Endodermal cell (in vitro differentiated cells): ENCODE measurements around the gene SCFD2. TPM values are rescaled to one million over a fixed set of nuclear protein-coding genes. Genes with fewer than 3 reads are reported as not detected.

Source experiments
- DNase-seq: peaks from one replicate; pipeline ENCODE4 v3.0.0-alpha.2; 2017
- H3K27ac ChIP-seq: 2 replicates; pipeline ENCODE4 v1.5.1; 2013; ENCODE audit warnings: mild to moderate bottlenecking, low read depth, low read length, moderate library complexity
- H3K27me3 ChIP-seq: 2 replicates; pipeline ENCODE4 v1.6.1; 2013; ENCODE audit warnings: mild to moderate bottlenecking, low read length, moderate library complexity; ENCODE audit not compliant: insufficient read depth, control insufficient read depth, poor library complexity, severe bottlenecking
- H3K36me3 ChIP-seq: 2 replicates; pipeline ENCODE4 v1.7.0; 2013; ENCODE audit warnings: mild to moderate bottlenecking, low read length, moderate library complexity; ENCODE audit not compliant: control insufficient read depth, insufficient read depth
- H3K4me1 ChIP-seq: one replicate; pipeline ENCODE4 v1.7.0; 2013; ENCODE audit warnings: low read length; ENCODE audit not compliant: control insufficient read depth, insufficient read depth
- H3K4me3 ChIP-seq: 2 replicates; pipeline ENCODE4 v1.5.1; 2013; ENCODE audit warnings: mild to moderate bottlenecking, low read length, moderate library complexity
- H3K9ac ChIP-seq: 2 replicates; pipeline ENCODE4 v1.6.1; 2013; ENCODE audit warnings: mild to moderate bottlenecking, low read length, moderate library complexity; ENCODE audit not compliant: poor library complexity, severe bottlenecking; ENCODE audit errors: extremely low read depth
- H3K9me3 ChIP-seq: 2 replicates; pipeline ENCODE4 v1.6.1; 2013; ENCODE audit warnings: mild to moderate bottlenecking, low read length, moderate library complexity; ENCODE audit not compliant: control insufficient read depth
- H3K27ac Mint-ChIP-seq: 2 replicates; pipeline ENCODE4 v1.8.0; 2020; ENCODE audit warnings: mixed read lengths
- H3K27me3 Mint-ChIP-seq: 2 replicates; pipeline ENCODE4 v1.8.0; 2021; ENCODE audit warnings: mild to moderate bottlenecking, mixed read lengths; ENCODE audit not compliant: insufficient read depth
- H3K36me3 Mint-ChIP-seq: 2 replicates; pipeline ENCODE4 v1.8.0; 2020; ENCODE audit warnings: low read depth, mixed read lengths
- H3K4me1 Mint-ChIP-seq: 2 replicates; pipeline ENCODE4 v1.8.0; 2020; ENCODE audit warnings: mixed read lengths
- H3K4me3 Mint-ChIP-seq: 2 replicates; pipeline ENCODE4 v1.8.0; 2020; ENCODE audit warnings: mild to moderate bottlenecking, moderate library complexity, mixed read lengths
- H3K9me3 Mint-ChIP-seq: 2 replicates; pipeline ENCODE4 v1.8.0; 2020; ENCODE audit warnings: mild to moderate bottlenecking, mixed read lengths
- CTCF ChIP-seq: fragments of 200-600 bp; sonication (generic); conservative IDR thresholded peaks from 2 replicates; pipeline ENCODE4 v1.5.0; 2021; ENCODE audit warnings: antibody characterized with exemption, mild to moderate bottlenecking
- WGBS, 2 experiments: methylation state at CpG; one replicate each; pipeline versions ENCODE4 v1.1.5 to v1.1.7; 2013; ENCODE audit warnings: missing lambda C conversion rate in 2 of 2, mixed read lengths in 1 of 2; ENCODE audit not compliant: insufficient coverage in 1 of 2, insufficient read length in 1 of 2; 5-methylcytosine and 5-hydroxymethylcytosine counted together
- total RNA-seq, 2 donors: library from RNA; stranded (reverse); fragmentation: NEBNext Ultra II Directional in 1 of 2; extraction: Animal tissue kit (Norgen Biotek cat#: 25700) in 1 of 2; gene quantifications; 2 replicates in 1 of 2; 3 replicates in 1 of 2; pipeline ENCODE4 v1.2.1, GENCODE V29; 2021

SCFD2 gene
- total RNA-seq, 2 donors from 2014 or later = 5.7 to 6.5 TPM

GRCh38 chr4:52914051-52914605, 451.7 kb downstream of the SCFD2 start:
- Mint-ChIP-seq H3K4me1 (peaks cover 37% of the 10 kb centered on the region), H3K27me3 (no peaks in the 10 kb centered on the region), H3K4me3 (peak overlapping the region; percentile 10), H3K36me3 (no peaks in the 10 kb centered on the region), H3K27ac (no peak overlapping the region), H3K9me3 (no peaks in the 10 kb centered on the region)
- H3K27me3 ChIP-seq = no peaks in the 10 kb centered on the region
- H3K36me3 ChIP-seq = no peaks in the 10 kb centered on the region
- no peak for TF ChIP-seq CTCF
- no peak for DNase-seq
- no peak overlapping the region for H3K9ac ChIP-seq
- peaks cover 22% of the 10 kb centered on the region for H3K4me1 ChIP-seq
- H3K9me3 ChIP-seq = peaks cover 5% of the 10 kb centered on the region
- H3K27ac ChIP-seq = no peak overlapping the region
- no peak overlapping the region for H3K4me3 ChIP-seq
- WGBS, 2 experiments = 86 to 95% methylated on average over 2 to 3 of the region's 3 CpGs

- no peak overlapping the region for H3K27ac ChIP-seq
- TF ChIP-seq CTCF = no peak
- Mint-ChIP-seq H3K36me3 (no peaks in the 10 kb centered on the region), H3K27ac (no peak overlapping the region), H3K27me3 (no peaks in the 10 kb centered on the region), H3K4me1 (peaks cover 30% of the 10 kb centered on the region), H3K9me3 (no peaks in the 10 kb centered on the region), H3K4me3 (no peak overlapping the region)
- H3K4me1 ChIP-seq = peaks cover 12% of the 10 kb centered on the region
- H3K4me3 ChIP-seq = no peak overlapping the region
- no peaks in the 10 kb centered on the region for H3K36me3 ChIP-seq
- DNase-seq = no peak
- no peak overlapping the region for H3K9ac ChIP-seq
- H3K9me3 ChIP-seq = peaks cover 5% of the 10 kb centered on the region
- WGBS, 2 experiments = 98 to 100% methylated on average over 2 of the region's 2 CpGs
- H3K27me3 ChIP-seq = no peaks in the 10 kb centered on the region
Measured at GRCh38 chr4:52912608-52913007, 453.3 kb downstream of the SCFD2 start.

GRCh38 chr4:52911684-52912294, 454.1 kb downstream of the SCFD2 start:
- 5 to 21% methylated on average over 2 to 3 of the region's 3 CpGs for WGBS, 2 experiments
- Histone ChIP-seq H3K36me3 (no peaks in the 10 kb centered on the region), H3K27ac (no peak overlapping the region), H3K9ac (no peak overlapping the region), H3K4me1 (peaks cover 12% of the 10 kb centered on the region), H3K9me3 (peaks cover 5% of the 10 kb centered on the region), H3K27me3 (no peaks in the 10 kb centered on the region), H3K4me3 (no peak overlapping the region)
- Mint-ChIP-seq H3K27ac (no peak overlapping the region), H3K4me1 (peaks cover 28% of the 10 kb centered on the region), H3K27me3 (no peaks in the 10 kb centered on the region), H3K36me3 (no peaks in the 10 kb centered on the region), H3K4me3 (no peak overlapping the region), H3K9me3 (no peaks in the 10 kb centered on the region)
- TF ChIP-seq CTCF = peak; percentile 92
- DNase-seq = peak; percentile 96
